Measurements from ENCODE around the gene KLHDC8B. TPM values are rescaled to one million over a fixed set of nuclear protein-coding genes. Genes with fewer than 3 reads are reported as not detected.
A peak's percentile ranks its signal among the peaks of the same experiment; 100 is the strongest.

The KLHDC8B gene
- total and polyA plus RNA-seq, 10 of the 15 experiments (the other 5 are each of a cell fraction or from before 2014, with no cell fraction given), result 0.31 to 1.5 (median 0.85) TPM; not detected in 1

DNA sequence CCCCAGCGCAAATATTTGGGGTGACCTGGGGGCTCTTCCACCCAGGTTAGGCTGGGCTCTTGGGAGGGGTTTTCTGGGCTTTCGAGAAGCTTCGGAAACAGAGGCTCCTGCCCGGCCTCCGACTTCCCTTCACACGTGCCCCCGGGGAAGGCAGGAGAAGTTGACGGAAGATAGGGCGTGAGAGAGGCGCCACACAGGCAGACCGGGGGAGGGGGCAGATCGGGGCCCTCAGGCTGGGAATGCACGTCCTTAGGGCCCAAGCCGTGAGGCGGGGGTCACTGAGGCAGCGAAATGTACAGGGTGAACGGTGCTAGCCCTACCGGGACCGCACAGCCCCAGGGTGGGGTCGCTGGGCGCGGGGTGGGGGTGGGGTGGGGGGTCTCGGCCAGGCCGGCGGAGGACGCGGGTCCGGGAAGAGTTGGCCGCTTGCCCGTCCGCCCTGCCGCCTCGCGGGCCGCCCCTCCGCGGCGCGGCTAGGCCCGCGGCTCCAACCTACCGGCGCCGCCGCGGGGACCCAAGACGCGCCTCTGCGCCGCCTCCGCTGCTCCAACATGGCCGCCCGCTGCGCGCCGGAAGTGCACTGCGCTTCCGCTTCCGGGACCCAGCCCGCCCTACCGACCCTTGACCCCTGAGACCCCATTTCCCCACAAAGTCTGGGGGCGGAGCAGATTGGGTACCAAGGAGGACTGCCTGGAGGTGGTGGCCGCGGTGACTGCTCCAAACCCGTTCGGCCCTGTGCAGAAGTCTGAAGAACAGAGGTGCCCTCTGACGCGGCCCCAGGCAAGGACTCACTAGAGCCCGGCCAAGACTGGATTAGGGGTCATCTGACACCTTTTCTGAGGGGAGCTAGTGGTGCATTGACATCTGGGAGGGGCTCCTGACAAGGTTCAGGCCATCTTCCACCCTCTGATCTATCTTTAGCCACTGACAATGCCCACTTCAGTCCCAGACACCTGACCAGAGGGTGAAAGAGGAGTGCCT, 5.3 kb upstream of the KLHDC8B start, which contains the start of gene CCDC71 (continued):
- TF ChIP-seq BMI1 (IDR thresholded peaks at IDR 0.05; ENCODE audit: borderline replicate concordance), result no peak
- peak; percentile 63; the same call in 1 of the 2 replicates for TF ChIP-seq TBL1XR1 (IDR thresholded peaks at IDR 0.05; ENCODE audit: low read depth, low read length)
- TF ChIP-seq IKZF1 (conservative IDR thresholded peaks at IDR 0.05), result peak; percentile 80
- TF ChIP-seq WRNIP1 (IDR thresholded peaks at IDR 0.05; ENCODE audit: borderline replicate concordance, low read depth, low read length), result no peak
- TF ChIP-seq NBN (IDR thresholded peaks at IDR 0.05), result no peak; the same call in 1 of the 2 replicates
- TF ChIP-seq EED (IDR thresholded peaks at IDR 0.05; ENCODE audit: low read depth), result no peak
- peak; percentile 66; the same call in 1 of the 2 replicates for TF ChIP-seq SREBF1 (IDR thresholded peaks at IDR 0.05; ENCODE audit: low read length)
- TF ChIP-seq JUND (IDR thresholded peaks at IDR 0.05; ENCODE audit: low read depth, low read length), result no peak
- TF ChIP-seq MTA2 (IDR thresholded peaks at IDR 0.05; ENCODE audit: low read depth), result peak; percentile 91
- peak; percentile 73; the same call in 1 of the 2 replicates for TF ChIP-seq TAF1 (IDR thresholded peaks at IDR 0.05; ENCODE audit: borderline replicate concordance, low read depth, low read length)
- TF ChIP-seq ELK1 (IDR thresholded peaks at IDR 0.05; ENCODE audit: low read depth, low read length), result peak; percentile 92
- TF ChIP-seq SPI1 (IDR thresholded peaks at IDR 0.05; ENCODE audit: borderline replicate concordance, insufficient read depth, low read depth, low read length), result no peak; the same call in 1 of the 2 replicates
- no peak for TF ChIP-seq PML (IDR thresholded peaks at IDR 0.05; ENCODE audit: low read length)
- TF ChIP-seq SMAD5 (IDR thresholded peaks at IDR 0.05; ENCODE audit: low read depth), result no peak
- TF ChIP-seq, protein P1, sequence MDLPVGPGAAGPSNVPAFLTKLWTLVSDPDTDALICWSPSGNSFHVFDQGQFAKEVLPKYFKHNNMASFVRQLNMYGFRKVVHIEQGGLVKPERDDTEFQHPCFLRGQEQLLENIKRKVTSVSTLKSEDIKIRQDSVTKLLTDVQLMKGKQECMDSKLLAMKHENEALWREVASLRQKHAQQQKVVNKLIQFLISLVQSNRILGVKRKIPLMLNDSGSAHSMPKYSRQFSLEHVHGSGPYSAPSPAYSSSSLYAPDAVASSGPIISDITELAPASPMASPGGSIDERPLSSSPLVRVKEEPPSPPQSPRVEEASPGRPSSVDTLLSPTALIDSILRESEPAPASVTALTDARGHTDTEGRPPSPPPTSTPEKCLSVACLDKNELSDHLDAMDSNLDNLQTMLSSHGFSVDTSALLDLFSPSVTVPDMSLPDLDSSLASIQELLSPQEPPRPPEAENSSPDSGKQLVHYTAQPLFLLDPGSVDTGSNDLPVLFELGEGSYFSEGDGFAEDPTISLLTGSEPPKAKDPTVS (IDR thresholded peaks at IDR 0.05; ENCODE audit: low read depth, low read length), result 0 out of 2 replicates have a peak, but pooled peaks have one; percentile 7
- TF ChIP-seq, protein P2, sequence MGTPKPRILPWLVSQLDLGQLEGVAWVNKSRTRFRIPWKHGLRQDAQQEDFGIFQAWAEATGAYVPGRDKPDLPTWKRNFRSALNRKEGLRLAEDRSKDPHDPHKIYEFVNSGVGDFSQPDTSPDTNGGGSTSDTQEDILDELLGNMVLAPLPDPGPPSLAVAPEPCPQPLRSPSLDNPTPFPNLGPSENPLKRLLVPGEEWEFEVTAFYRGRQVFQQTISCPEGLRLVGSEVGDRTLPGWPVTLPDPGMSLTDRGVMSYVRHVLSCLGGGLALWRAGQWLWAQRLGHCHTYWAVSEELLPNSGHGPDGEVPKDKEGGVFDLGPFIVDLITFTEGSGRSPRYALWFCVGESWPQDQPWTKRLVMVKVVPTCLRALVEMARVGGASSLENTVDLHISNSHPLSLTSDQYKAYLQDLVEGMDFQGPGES (IDR thresholded peaks at IDR 0.05), result no peak
- TF ChIP-seq ESRRA (IDR thresholded peaks at IDR 0.05; ENCODE audit: low read length), result no peak
- TF ChIP-seq STAT3 (IDR thresholded peaks at IDR 0.05; ENCODE audit: low read depth, low read length), result no peak
- TF ChIP-seq NRF1 (conservative IDR thresholded peaks at IDR 0.05; ENCODE audit: low read depth, low read length), result 0 out of 2 replicates have a peak, but pooled peaks have one; percentile 21
- TF ChIP-seq USF2 (IDR thresholded peaks at IDR 0.05; ENCODE audit: borderline replicate concordance, low read depth, low read length), result no peak
- peak; percentile 49 for TF ChIP-seq MEF2B (IDR thresholded peaks at IDR 0.05; ENCODE audit: partially characterized antibody, poor library complexity, severe bottlenecking)
- no peak for TF ChIP-seq CHD1 (IDR thresholded peaks at IDR 0.05; ENCODE audit: low read depth, low read length)
- no peak for TF ChIP-seq EZH2 (IDR thresholded peaks at IDR 0.05; ENCODE audit: borderline replicate concordance, control insufficient read depth, low read depth, low read length)
- TF ChIP-seq RCOR1 (conservative IDR thresholded peaks at IDR 0.05; ENCODE audit: low read depth, low read length), result no peak
- TF ChIP-seq HDAC2 (IDR thresholded peaks at IDR 0.05), result no peak

All from GM12878 (cell line).